Type B pancreatic cell (in vitro differentiated cells): ENCODE results near the gene TEDC2. TPM values are rescaled to one million over a fixed set of nuclear protein-coding genes. Genes with fewer than 3 reads are reported as not detected.
"Not testable (repeated sequence)": the region's sequence is repeated elsewhere in the genome, so short reads cannot be mapped to it uniquely, and the experiment has no call there.

Experiments used
- DNase-seq: peaks from one replicate; pipeline ENCODE4 v3.0.0; 2021; ENCODE audit warnings: mixed read lengths; ENCODE audit not compliant: unreplicated experiment; ENCODE audit errors: extremely low spot score
- H3K27ac Mint-ChIP-seq: 2 replicates; pipeline ENCODE4 v1.8.0; 2021; ENCODE audit warnings: mild to moderate bottlenecking, mixed read lengths
- H3K27me3 Mint-ChIP-seq: 2 replicates; pipeline ENCODE4 v1.8.0; 2021; ENCODE audit warnings: mixed read lengths
- H3K36me3 Mint-ChIP-seq: 2 replicates; pipeline ENCODE4 v1.8.0; 2021; ENCODE audit warnings: mixed read lengths
- H3K4me1 Mint-ChIP-seq: one replicate; pipeline ENCODE4 v1.8.0; 2021; ENCODE audit warnings: mixed read lengths; ENCODE audit not compliant: unreplicated experiment
- H3K4me3 Mint-ChIP-seq: 2 replicates; pipeline ENCODE4 v1.8.0; 2021; ENCODE audit warnings: mild to moderate bottlenecking, mixed read lengths
- H3K9me3 Mint-ChIP-seq: 2 replicates; pipeline ENCODE4 v1.8.0; 2021; ENCODE audit warnings: mixed read lengths
- CTCF ChIP-seq: fragments of 200-600 bp; sonication (generic); conservative IDR thresholded peaks from 2 replicates; pipeline ENCODE4 v1.5.0; 2021; ENCODE audit warnings: antibody characterized with exemption, mild to moderate bottlenecking
- total RNA-seq: library from RNA; stranded (reverse); gene quantifications from 2 replicates; pipeline ENCODE4 v1.2.1, GENCODE V29; 2021; ENCODE audit warnings: low replicate concordance

Gene TEDC2
- total RNA-seq, 1 donor from 2014 or later = 31.6 TPM

- TF ChIP-seq CTCF = no peak
- no peak for DNase-seq
- no peak overlapping the region for H3K4me3 Mint-ChIP-seq
- no peaks in the 10 kb centered on the region for H3K27me3 Mint-ChIP-seq
- peaks cover 23% of the 10 kb centered on the region for H3K4me1 Mint-ChIP-seq
- peaks cover 4% of the 10 kb centered on the region for H3K36me3 Mint-ChIP-seq
- no peaks in the 10 kb centered on the region for H3K9me3 Mint-ChIP-seq
- no peak overlapping the region for H3K27ac Mint-ChIP-seq
Measured at GRCh38 chr16:2478279-2478678, 18.4 kb downstream of the TEDC2 start.

- H3K36me3 Mint-ChIP-seq, DNase-seq, H3K27ac Mint-ChIP-seq, H3K9me3 Mint-ChIP-seq, H3K4me3 Mint-ChIP-seq, H3K27me3 Mint-ChIP-seq: not testable (repeated sequence)
- H3K4me1 Mint-ChIP-seq = peaks cover 37% of the 10 kb centered on the region
Measured at GRCh38 chr16:2479996-2480395, 20.1 kb downstream of the TEDC2 start.

- H3K27me3 Mint-ChIP-seq = no peaks in the 10 kb centered on the region
- H3K4me3 Mint-ChIP-seq = no peak overlapping the region
- H3K4me1 Mint-ChIP-seq = peaks cover 42% of the 10 kb centered on the region
- H3K9me3 Mint-ChIP-seq = no peaks in the 10 kb centered on the region
- H3K36me3 Mint-ChIP-seq = peaks cover 4% of the 10 kb centered on the region
- no peak overlapping the region for H3K27ac Mint-ChIP-seq
- no peak for TF ChIP-seq CTCF
- no peak for DNase-seq
Measured at GRCh38 chr16:2480948-2481347, 21.0 kb downstream of the TEDC2 start.

- H3K27ac Mint-ChIP-seq = no peak overlapping the region
- H3K36me3 Mint-ChIP-seq = peaks cover 4% of the 10 kb centered on the region
- no peaks in the 10 kb centered on the region for H3K9me3 Mint-ChIP-seq
- no peak overlapping the region for H3K4me3 Mint-ChIP-seq
- no peak for TF ChIP-seq CTCF
- H3K27me3 Mint-ChIP-seq = no peaks in the 10 kb centered on the region
- peaks cover 37% of the 10 kb centered on the region for H3K4me1 Mint-ChIP-seq
- no peak for DNase-seq
Measured at GRCh38 chr16:2481676-2482075, 21.8 kb downstream of the TEDC2 start.

GRCh38 chr16:2482249-2482648 is 22.3 kb downstream of the TEDC2 start:
- Mint-ChIP-seq H3K4me3 (no peak overlapping the region), H3K4me1 (peaks cover 37% of the 10 kb centered on the region), H3K9me3 (no peaks in the 10 kb centered on the region), H3K27me3 (no peaks in the 10 kb centered on the region), H3K27ac (no peak overlapping the region), H3K36me3 (peaks cover 4% of the 10 kb centered on the region)
- no peak for DNase-seq
- TF ChIP-seq CTCF = no peak

- no peaks in the 10 kb centered on the region for H3K27me3 Mint-ChIP-seq
- no peak for TF ChIP-seq CTCF
- no peaks in the 10 kb centered on the region for H3K9me3 Mint-ChIP-seq
- no peak overlapping the region for H3K27ac Mint-ChIP-seq
- no peaks in the 10 kb centered on the region for H3K36me3 Mint-ChIP-seq
- no peak overlapping the region for H3K4me3 Mint-ChIP-seq
- DNase-seq = no peak
- peaks cover 35% of the 10 kb centered on the region for H3K4me1 Mint-ChIP-seq
Measured at GRCh38 chr16:2482708-2483534, 23.0 kb downstream of the TEDC2 start.
